Spinal cord (tissue), 10 donors: Measurements from ENCODE around the gene SCAANT1. TPM values are rescaled to one million over a fixed set of nuclear protein-coding genes. Genes with fewer than 3 reads are reported as not detected.

Source experiments
- DNase-seq, 6 donors: peaks; one replicate each; pipeline versions ENCODE4 v3.0.0 to v3.0.0-alpha.2; 2013 to 2015; ENCODE audit warnings: low spot score in 6 of 6, low read depth in 4 of 6
- H3K27ac ChIP-seq: one replicate; pipeline ENCODE4 v1.5.1; 2013; ENCODE audit warnings: low read depth, low read length, control low read depth
- H3K27me3 ChIP-seq: one replicate; pipeline ENCODE4 v1.6.1; 2013; ENCODE audit warnings: low read length; ENCODE audit not compliant: control insufficient read depth, insufficient read depth
- H3K36me3 ChIP-seq: one replicate; pipeline ENCODE4 v1.6.1; 2013; ENCODE audit warnings: low read length; ENCODE audit not compliant: control insufficient read depth, insufficient read depth
- H3K4me1 ChIP-seq: one replicate; pipeline ENCODE4 v1.6.1; 2013; ENCODE audit warnings: low read length; ENCODE audit not compliant: control insufficient read depth, insufficient read depth
- H3K4me3 ChIP-seq: one replicate; pipeline ENCODE4 v1.5.1; 2013; ENCODE audit warnings: low read depth, low read length, control low read depth
- H3K9me3 ChIP-seq: one replicate; pipeline ENCODE4 v1.6.1; 2013; ENCODE audit warnings: low read length; ENCODE audit not compliant: control insufficient read depth, insufficient read depth
- WGBS: methylation state at CpG from one replicate; pipeline ENCODE4 v1.1.5; 2013; ENCODE audit warnings: missing lambda C conversion rate; ENCODE audit not compliant: insufficient coverage; 5-methylcytosine and 5-hydroxymethylcytosine counted together
- polyA plus RNA-seq, 2 donors: library from polyadenylated mRNA; unstranded; fragments of 120-200 nt; gene quantifications; one replicate each; pipeline ENCODE4 v1.2.1, GENCODE V29; 2013; ENCODE audit not compliant: insufficient read length in 2 of 2
- total RNA-seq, 2 donors: library from RNA; depleted of rRNA in 1 of 2; stranded (reverse); fragments of 120-200 nt in 1 of 2; fragments of >200 nt in 1 of 2; gene quantifications; one replicate each; pipeline versions ENCODE4 v1.2.3 to v1.2.4, GENCODE V29; 2013 to 2014
- donor health status: healthy.

SCAANT1 gene
- total and polyA plus RNA-seq, 4 donors: 0.93 TPM; not detected in 3

GRCh38 chr3:63951492-63952247, 39.5 kb upstream of the SCAANT1 start:
- Histone ChIP-seq H3K36me3 (peaks cover 7% of the 10 kb centered on the region), H3K27ac (no peak overlapping the region), H3K4me3 (no peak overlapping the region), H3K4me1 (no peaks in the 10 kb centered on the region), H3K9me3 (no peaks in the 10 kb centered on the region), H3K27me3 (no peaks in the 10 kb centered on the region)
- DNase-seq: no peak
- no CpG with 5 or more reads among the region's 1 CpG for WGBS

GRCh38 chr3:63950698-63951097, 38.5 kb upstream of the SCAANT1 start:
- Histone ChIP-seq H3K36me3 (peaks cover 7% of the 10 kb centered on the region), H3K4me3 (no peak overlapping the region), H3K27me3 (no peaks in the 10 kb centered on the region), H3K4me1 (no peaks in the 10 kb centered on the region), H3K27ac (no peak overlapping the region), H3K9me3 (no peaks in the 10 kb centered on the region)
- no CpG with 5 or more reads among the region's 1 CpG for WGBS
- DNase-seq: no peak

GRCh38 chr3:63949005-63949404, 36.8 kb upstream of the SCAANT1 start:
- Histone ChIP-seq H3K9me3 (no peaks in the 10 kb centered on the region), H3K36me3 (peaks cover 5% of the 10 kb centered on the region), H3K4me3 (no peak overlapping the region), H3K27ac (no peak overlapping the region), H3K4me1 (no peaks in the 10 kb centered on the region), H3K27me3 (no peaks in the 10 kb centered on the region)
- DNase-seq: no peak
- no CpG with 5 or more reads among the region's 2 CpGs for WGBS

GRCh38 chr3:63947594-63947993, 35.4 kb upstream of the SCAANT1 start:
- Histone ChIP-seq H3K27ac (no peak overlapping the region), H3K27me3 (no peaks in the 10 kb centered on the region), H3K9me3 (no peaks in the 10 kb centered on the region), H3K4me1 (no peaks in the 10 kb centered on the region), H3K4me3 (no peak overlapping the region), H3K36me3 (peaks cover 2% of the 10 kb centered on the region)
- DNase-seq: no peak
- 96% methylated on average over 2 of the region's 2 CpGs for WGBS

- no peaks in the 10 kb centered on the region for H3K27me3 ChIP-seq
- no peaks in the 10 kb centered on the region for H3K4me1 ChIP-seq
- DNase-seq: no peak
- H3K27ac ChIP-seq: no peak overlapping the region
- H3K9me3 ChIP-seq: no peaks in the 10 kb centered on the region
- H3K4me3 ChIP-seq: no peak overlapping the region
- 100% methylated on average over 2 of the region's 2 CpGs for WGBS
- H3K36me3 ChIP-seq: peaks cover 2% of the 10 kb centered on the region
Measured at GRCh38 chr3:63946753-63947152, 34.6 kb upstream of the SCAANT1 start.

- Histone ChIP-seq H3K4me1 (no peaks in the 10 kb centered on the region), H3K4me3 (no peak overlapping the region), H3K9me3 (no peaks in the 10 kb centered on the region), H3K27me3 (no peaks in the 10 kb centered on the region), H3K27ac (no peak overlapping the region), H3K36me3 (peaks cover 2% of the 10 kb centered on the region)
- no peak for DNase-seq
- WGBS: 88% methylated on average over 3 of the region's 3 CpGs
Measured at GRCh38 chr3:63945558-63946096, 33.4 kb upstream of the SCAANT1 start.

- Histone ChIP-seq H3K27ac (no peak overlapping the region), H3K9me3 (no peaks in the 10 kb centered on the region), H3K4me3 (no peak overlapping the region), H3K4me1 (no peaks in the 10 kb centered on the region), H3K36me3 (no peaks in the 10 kb centered on the region), H3K27me3 (no peaks in the 10 kb centered on the region)
- DNase-seq: no peak
Measured at GRCh38 chr3:63943678-63944077, 31.5 kb upstream of the SCAANT1 start.

- Histone ChIP-seq H3K27ac (no peak overlapping the region), H3K4me1 (no peaks in the 10 kb centered on the region), H3K9me3 (no peaks in the 10 kb centered on the region), H3K36me3 (no peaks in the 10 kb centered on the region), H3K27me3 (no peaks in the 10 kb centered on the region), H3K4me3 (no peak overlapping the region)
- DNase-seq: no peak
Measured at GRCh38 chr3:63942528-63942927, 30.3 kb upstream of the SCAANT1 start.

- Histone ChIP-seq H3K4me1 (no peaks in the 10 kb centered on the region), H3K9me3 (no peaks in the 10 kb centered on the region), H3K27me3 (no peaks in the 10 kb centered on the region), H3K27ac (no peak overlapping the region), H3K4me3 (no peak overlapping the region), H3K36me3 (no peaks in the 10 kb centered on the region)
- WGBS: no CpG with 5 or more reads among the region's 4 CpGs
- DNase-seq: no peak
Measured at GRCh38 chr3:63940389-63940757, 28.2 kb upstream of the SCAANT1 start.
